MM.1S (cell line): ENCODE measurements around the gene SPRED3.

Experiments
- DNase-seq: peaks from one replicate; pipeline ENCODE4 v3.0.0-alpha.2; 2015
- H2AFZ ChIP-seq: fragments of 300-600 bp; sonication (generic); 2 replicates; pipeline ENCODE4 v1.6.0; 2016; ENCODE audit warnings: antibody characterized with exemption, low read length
- H3F3A ChIP-seq: fragments of 300-600 bp; sonication (generic); 2 replicates; pipeline ENCODE4 v1.6.1; 2016; ENCODE audit warnings: mild to moderate bottlenecking, antibody characterized with exemption, low read length, moderate library complexity, mixed read lengths; ENCODE audit not compliant: insufficient read depth
- H3K27ac ChIP-seq: fragments of 300-600 bp; sonication (generic); 2 replicates; pipeline ENCODE4 v1.5.1; 2016; ENCODE audit warnings: mild to moderate bottlenecking, low read length
- H3K27me3 ChIP-seq: fragments of 300-600 bp; sonication (generic); replicated peaks from 2 replicates; pipeline ENCODE4 v1.6.0; 2016; ENCODE audit warnings: low read length; ENCODE audit not compliant: insufficient read depth
- H3K36me3 ChIP-seq: fragments of 300-600 bp; sonication (generic); replicated peaks from 2 replicates; pipeline ENCODE4 v1.6.1; 2016; ENCODE audit warnings: mild to moderate bottlenecking, low read length, mixed read lengths; ENCODE audit not compliant: insufficient read depth
- H3K4me1 ChIP-seq: fragments of 300-600 bp; sonication (generic); 2 replicates; pipeline ENCODE4 v1.6.1; 2016; ENCODE audit warnings: low read length, mixed read lengths
- H3K4me2 ChIP-seq: fragments of 300-600 bp; sonication (generic); 2 replicates; pipeline ENCODE4 v1.6.0; 2016; ENCODE audit warnings: low read depth, low read length
- H3K4me3 ChIP-seq: fragments of 300-600 bp; sonication (generic); 2 replicates; pipeline ENCODE4 v1.5.1; 2016; ENCODE audit warnings: low read length, mixed read lengths
- H3K79me2 ChIP-seq: fragments of 300-600 bp; sonication (generic); 2 replicates; pipeline ENCODE4 v1.6.1; 2016; ENCODE audit warnings: mixed run types, low read length, mixed read lengths
- H3K9ac ChIP-seq: fragments of 300-600 bp; sonication (generic); 2 replicates; pipeline ENCODE4 v1.6.1; 2016; ENCODE audit warnings: low read length, mixed read lengths
- H3K9me2 ChIP-seq: fragments of 300-600 bp; sonication (generic); replicated peaks from 2 replicates; pipeline ENCODE4 v1.6.1; 2016; ENCODE audit warnings: mild to moderate bottlenecking, low read length, mixed read lengths; ENCODE audit not compliant: insufficient read depth
- H3K9me3 ChIP-seq: fragments of 300-600 bp; sonication (generic); replicated peaks from 2 replicates; pipeline ENCODE4 v1.6.1; 2016; ENCODE audit warnings: mild to moderate bottlenecking, low read length, mixed read lengths; ENCODE audit not compliant: insufficient read depth
- H4K20me1 ChIP-seq: fragments of 300-600 bp; sonication (generic); 2 replicates; pipeline ENCODE4 v1.6.1; 2016; ENCODE audit warnings: mild to moderate bottlenecking, low read length, moderate library complexity, mixed read lengths; ENCODE audit not compliant: insufficient read depth
- CTCF ChIP-seq: fragments of 300-600 bp; sonication (generic); IDR thresholded peaks from 2 replicates; pipeline ENCODE4 v1.5.1; 2016; ENCODE audit warnings: antibody characterized with exemption, low read length, mixed read lengths
- EZH2 ChIP-seq: fragments of 300-600 bp; sonication (generic); optimal IDR thresholded peaks from 2 replicates; pipeline ENCODE3; 2017; ENCODE audit warnings: low read depth, mild to moderate bottlenecking, antibody characterized with exemption, low read length, mixed read lengths
- EZH2phosphoT487 ChIP-seq: fragments of 300-600 bp; sonication (generic); IDR thresholded peaks from 2 replicates; pipeline ENCODE4 v1.6.1; 2018; ENCODE audit warnings: antibody characterized with exemption, low read length

The SPRED3 gene

GRCh38 chr19:38417544-38418506, 29.3 kb downstream of the SPRED3 start:
- no peaks in the 10 kb centered on the region for H3F3A ChIP-seq
- H3K9me3 ChIP-seq: no peaks in the 10 kb centered on the region
- H3K4me2 ChIP-seq: peak overlapping the region; percentile 35
- H3K9ac ChIP-seq: no peak overlapping the region
- H3K79me2 ChIP-seq: no peaks in the 10 kb centered on the region
- H3K4me3 ChIP-seq: no peak overlapping the region
- H4K20me1 ChIP-seq: no peaks in the 10 kb centered on the region
- TF ChIP-seq EZH2phosphoT487: no peak
- no peak for TF ChIP-seq EZH2
- no peak for TF ChIP-seq CTCF
- 0 out of 2 replicates have a peak overlapping the region, but pooled peaks have one; percentile 27 for H2AFZ ChIP-seq
- H3K9me2 ChIP-seq: no peaks in the 10 kb centered on the region
- peaks cover 70% of the 10 kb centered on the region for H3K27me3 ChIP-seq
- DNase-seq: no peak
- no peak overlapping the region for H3K27ac ChIP-seq
- H3K36me3 ChIP-seq: no peaks in the 10 kb centered on the region
- H3K4me1 ChIP-seq: no peaks in the 10 kb centered on the region

DNA sequence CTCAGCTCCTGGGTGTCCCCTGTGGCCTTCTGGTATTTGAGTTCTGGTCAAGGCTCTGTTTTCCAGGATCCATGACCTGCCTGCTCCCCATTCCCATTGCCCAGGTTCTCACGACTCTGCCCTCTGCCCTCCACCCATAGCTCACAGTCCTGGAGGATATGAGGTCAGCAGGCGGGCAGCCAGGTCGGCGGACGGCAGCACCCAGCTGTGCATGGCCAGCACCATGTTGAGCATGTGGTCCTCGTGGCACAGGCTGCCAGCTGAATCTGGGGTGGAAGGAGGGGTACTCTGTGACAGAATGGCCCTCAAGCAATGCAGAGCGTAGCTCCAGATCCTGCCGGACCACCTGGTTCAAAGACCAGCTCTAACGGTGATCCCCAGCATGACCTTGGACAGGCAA, 32.4 kb downstream of the SPRED3 start:
- H3K9ac ChIP-seq: no peak overlapping the region
- TF ChIP-seq EZH2: no peak
- no peak for TF ChIP-seq CTCF
- no peak for TF ChIP-seq EZH2phosphoT487
- no peak for DNase-seq
- H3K4me2 ChIP-seq: no peak overlapping the region
- no peaks in the 10 kb centered on the region for H3K79me2 ChIP-seq
- no peaks in the 10 kb centered on the region for H3K4me1 ChIP-seq
- H3F3A ChIP-seq: no peaks in the 10 kb centered on the region
- H3K27me3 ChIP-seq: peaks cover 60% of the 10 kb centered on the region
- no peaks in the 10 kb centered on the region for H3K36me3 ChIP-seq
- H3K9me2 ChIP-seq: no peaks in the 10 kb centered on the region
- H2AFZ ChIP-seq: no peak overlapping the region
- H4K20me1 ChIP-seq: no peaks in the 10 kb centered on the region
- no peaks in the 10 kb centered on the region for H3K9me3 ChIP-seq
- no peak overlapping the region for H3K4me3 ChIP-seq
- no peak overlapping the region for H3K27ac ChIP-seq

DNA sequence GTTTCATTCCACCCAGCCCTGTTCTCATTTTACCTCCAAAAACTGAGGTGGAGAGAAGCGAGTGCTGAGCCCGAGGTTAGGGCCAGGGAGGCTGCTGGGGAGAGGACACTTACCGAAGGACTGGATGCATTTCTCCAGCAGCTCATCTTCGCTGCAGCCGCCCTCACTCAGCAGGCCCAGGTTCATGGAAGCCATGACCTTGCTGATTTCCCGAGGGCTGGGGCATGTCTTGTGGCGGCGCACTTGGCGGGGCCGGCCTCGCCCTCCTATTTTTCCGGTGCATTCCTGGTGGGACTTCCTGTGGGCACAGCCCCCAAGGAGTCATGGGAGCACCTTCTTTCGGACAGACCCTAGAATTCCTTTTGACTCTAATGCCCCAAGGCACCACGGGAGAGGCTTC, 33.4 kb downstream of the SPRED3 start:
- DNase-seq: no peak
- Histone ChIP-seq H2AFZ (no peak overlapping the region), H3K79me2 (no peaks in the 10 kb centered on the region), H3K4me2 (no peak overlapping the region), H3K9ac (no peak overlapping the region), H3K4me1 (no peaks in the 10 kb centered on the region), H3F3A (no peaks in the 10 kb centered on the region), H4K20me1 (no peaks in the 10 kb centered on the region), H3K36me3 (no peaks in the 10 kb centered on the region), H3K4me3 (no peak overlapping the region), H3K27ac (no peak overlapping the region), H3K27me3 (peaks cover 60% of the 10 kb centered on the region), H3K9me2 (no peaks in the 10 kb centered on the region), H3K9me3 (no peaks in the 10 kb centered on the region)
- no peak for TF ChIP-seq EZH2phosphoT487
- no peak for TF ChIP-seq CTCF
- TF ChIP-seq EZH2: no peak
